Tibial nerve (tissue), 3 donors: ENCODE measurements around the gene PRELP.

Experiments
- POLR2A ChIP-seq, 2 donors: fragments of 450-650 bp; IDR thresholded peaks; one replicate each; pipeline ENCODE4 v1.6.1; 2017; ENCODE audit warnings: antibody characterized with exemption in 2 of 2, mild to moderate bottlenecking in 2 of 2, moderate library complexity in 2 of 2
- TF ChIP-seq, protein P1 (sequence below), 5 experiments: fragments of 200-600 bp in 3 of 5; fragments of 450-650 bp in 2 of 5; sonication (generic) in 3 of 5; IDR thresholded peaks; one replicate each; pipeline ENCODE4 v1.5.1; 2016 to 2019; ENCODE audit warnings: antibody characterized with exemption in 5 of 5, mild to moderate bottlenecking in 3 of 5, moderate library complexity in 2 of 5

DNA sequence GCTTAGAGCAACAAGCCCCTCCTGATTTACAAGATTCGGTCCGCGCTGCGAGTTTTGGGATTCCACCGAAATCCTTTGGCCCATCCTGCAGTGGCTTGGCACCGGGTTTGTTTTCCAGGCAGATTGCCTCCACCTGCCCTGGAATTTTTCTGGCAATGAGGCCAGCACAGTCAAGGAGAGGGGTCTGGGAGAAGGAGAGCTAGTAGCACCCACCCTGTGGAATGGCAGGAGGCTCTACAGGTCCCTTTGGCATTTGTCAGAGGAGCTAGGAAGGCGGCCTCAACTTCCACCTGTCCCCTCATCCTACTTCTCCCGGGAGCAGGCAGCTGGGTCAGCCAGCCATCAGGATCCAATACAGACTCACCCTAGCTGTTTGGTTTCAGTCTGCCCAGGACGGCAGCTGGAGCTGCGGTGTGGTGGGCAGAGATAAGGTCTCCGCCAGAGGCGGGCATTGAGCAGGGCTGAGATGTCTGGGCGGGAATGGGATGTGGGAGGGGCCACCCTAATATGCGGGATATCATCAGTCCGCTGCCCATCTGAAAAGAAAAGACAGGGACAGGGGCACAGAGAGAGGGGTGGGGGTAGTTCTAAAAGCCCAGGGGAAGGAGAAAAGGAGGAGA, 37.8 kb upstream of the PRELP start:
- TF ChIP-seq, protein P1, sequence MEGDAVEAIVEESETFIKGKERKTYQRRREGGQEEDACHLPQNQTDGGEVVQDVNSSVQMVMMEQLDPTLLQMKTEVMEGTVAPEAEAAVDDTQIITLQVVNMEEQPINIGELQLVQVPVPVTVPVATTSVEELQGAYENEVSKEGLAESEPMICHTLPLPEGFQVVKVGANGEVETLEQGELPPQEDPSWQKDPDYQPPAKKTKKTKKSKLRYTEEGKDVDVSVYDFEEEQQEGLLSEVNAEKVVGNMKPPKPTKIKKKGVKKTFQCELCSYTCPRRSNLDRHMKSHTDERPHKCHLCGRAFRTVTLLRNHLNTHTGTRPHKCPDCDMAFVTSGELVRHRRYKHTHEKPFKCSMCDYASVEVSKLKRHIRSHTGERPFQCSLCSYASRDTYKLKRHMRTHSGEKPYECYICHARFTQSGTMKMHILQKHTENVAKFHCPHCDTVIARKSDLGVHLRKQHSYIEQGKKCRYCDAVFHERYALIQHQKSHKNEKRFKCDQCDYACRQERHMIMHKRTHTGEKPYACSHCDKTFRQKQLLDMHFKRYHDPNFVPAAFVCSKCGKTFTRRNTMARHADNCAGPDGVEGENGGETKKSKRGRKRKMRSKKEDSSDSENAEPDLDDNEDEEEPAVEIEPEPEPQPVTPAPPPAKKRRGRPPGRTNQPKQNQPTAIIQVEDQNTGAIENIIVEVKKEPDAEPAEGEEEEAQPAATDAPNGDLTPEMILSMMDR (IDR thresholded peaks at IDR 0.05) = no peak
- TF ChIP-seq POLR2A (IDR thresholded peaks at IDR 0.05) = no peak
